Tibial artery (tissue), 4 donors: ENCODE measurements around the gene FARS2.

ENCODE experiments used
- DNase-seq, 2 donors: peaks; one replicate each; pipeline ENCODE4 v3.0.0-alpha.2; 2019
- H3K27ac ChIP-seq, 2 donors: fragments of 200-600 bp; sonication (generic) in 1 of 2; 1 replicate in 1 of 2; 2 replicates in 1 of 2; pipeline ENCODE4 v1.5.1; 2018 to 2019; ENCODE audit warnings: mild to moderate bottlenecking in 1 of 2
- H3K27me3 ChIP-seq, 2 donors: fragments of 200-600 bp; sonication (generic) in 1 of 2; one replicate each; pipeline versions ENCODE4 v1.5.1 to v1.6.0; 2016 to 2019
- H3K36me3 ChIP-seq, 3 donors: fragments of 200-600 bp; sonication (generic) in 2 of 3; one replicate each; pipeline ENCODE4 v1.5.1; 2016 to 2019; ENCODE audit warnings: mild to moderate bottlenecking in 2 of 3
- H3K4me1 ChIP-seq, 4 donors: fragments of 200-600 bp; sonication (generic) in 2 of 4; 1 replicate in 3 of 4; 2 replicates in 1 of 4; pipeline ENCODE4 v1.5.1; 2016 to 2019
- H3K4me3 ChIP-seq, 2 donors: fragments of 200-600 bp; sonication (generic) in 1 of 2; 1 replicate in 1 of 2; 2 replicates in 1 of 2; pipeline ENCODE4 v1.5.1; 2018 to 2019; ENCODE audit warnings: mild to moderate bottlenecking in 2 of 2
- H3K9me3 ChIP-seq, 3 donors: fragments of 200-600 bp; sonication (generic) in 1 of 3; one replicate each; pipeline ENCODE4 v1.5.1; 2016 to 2019
- CTCF ChIP-seq, 2 experiments: fragments of 200-600 bp in 1 of 2; fragments of 450-650 bp in 1 of 2; IDR thresholded peaks; one replicate each; pipeline ENCODE4 v1.5.1; 2017 to 2019; ENCODE audit warnings: antibody characterized with exemption in 2 of 2, mild to moderate bottlenecking in 1 of 2, moderate library complexity in 1 of 2
- intact Hi-C: fragments of 100-400 bp; cut with DNase I; formaldehyde crosslinking; loops from one replicate; pipeline ENCODE4 v1.15.0; 2023; ENCODE audit warnings: low total_unique reads

FARS2 gene

GRCh38 chr6:5676701-5677100, 415.4 kb downstream of the FARS2 start:
- H3K27me3 ChIP-seq, result no peaks in the 10 kb centered on the region
- intact Hi-C loops, result loop anchor here (10.0 kb wide), 1 partner anchor 328 kb away; the partner anchor contains the start of gene NRN1
- no peak overlapping the region for H3K27ac ChIP-seq
- H3K9me3 ChIP-seq, result no peaks in the 10 kb centered on the region
- no peak overlapping the region for H3K4me3 ChIP-seq
- no peaks in the 10 kb centered on the region for H3K36me3 ChIP-seq
- no peak for TF ChIP-seq CTCF (IDR thresholded peaks at IDR 0.05)
- DNase-seq, result no peak
- H3K4me1 ChIP-seq, result peaks cover 0 to 47% (median 14%) of the 10 kb centered on the region in 4 donors

DNA sequence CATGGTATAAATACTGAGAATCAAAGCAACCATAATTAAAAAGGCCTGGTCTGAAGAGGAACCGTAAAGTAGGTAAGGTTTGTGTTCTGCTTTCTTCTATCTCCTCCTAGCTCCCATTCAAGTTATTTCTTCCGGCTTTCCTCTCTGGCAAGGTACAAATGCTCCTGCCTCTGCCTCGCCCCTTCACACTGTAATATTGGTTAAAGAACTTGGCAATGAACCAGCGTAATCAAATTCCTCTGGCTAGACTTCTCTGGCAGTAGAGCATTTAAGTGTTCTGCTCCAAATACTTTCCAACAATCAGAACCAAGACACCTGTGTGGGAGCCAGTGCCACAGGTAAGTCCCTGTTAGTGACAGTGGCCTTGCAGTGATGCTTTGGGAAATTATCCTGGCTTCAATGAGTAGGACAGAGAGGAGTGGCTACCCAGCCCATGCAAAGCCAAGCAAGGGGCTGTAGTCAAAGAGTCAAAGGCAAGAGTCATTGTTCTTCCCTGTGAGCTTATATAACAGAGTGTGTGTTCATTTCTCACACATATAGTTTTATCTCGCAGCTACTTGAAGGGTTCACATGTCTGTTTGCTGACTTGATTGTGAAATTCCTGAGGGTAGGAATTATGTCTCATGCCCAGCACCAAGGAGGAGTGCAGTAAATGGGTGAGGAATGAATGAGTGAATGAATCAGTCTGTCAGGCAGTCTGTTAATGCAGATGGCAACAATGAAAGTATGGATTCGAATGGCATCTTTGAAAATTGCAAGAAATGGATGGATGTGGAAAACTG, 416.1 kb downstream of the FARS2 start:
- TF ChIP-seq CTCF (IDR thresholded peaks at IDR 0.05), result no peak
- peaks cover 0 to 40% (median 10%) of the 10 kb centered on the region in 4 donors for H3K4me1 ChIP-seq
- intact Hi-C loops, result loop anchor here (10.0 kb wide), 1 partner anchor 327 kb away; the partner anchor contains the start of gene NRN1
- no peak for DNase-seq
- no peak overlapping the region for H3K27ac ChIP-seq
- H3K9me3 ChIP-seq, result no peaks in the 10 kb centered on the region
- H3K4me3 ChIP-seq, result no peak overlapping the region
- no peaks in the 10 kb centered on the region for H3K27me3 ChIP-seq
- H3K36me3 ChIP-seq, result no peaks in the 10 kb centered on the region

GRCh38 chr6:5679270-5679669, 418.0 kb downstream of the FARS2 start:
- Histone ChIP-seq H3K4me1 (peaks cover 0 to 23% (median 2%) of the 10 kb centered on the region in 4 donors), H3K9me3 (no peaks in the 10 kb centered on the region), H3K36me3 (no peaks in the 10 kb centered on the region), H3K27ac (no peak overlapping the region), H3K4me3 (no peak overlapping the region), H3K27me3 (no peaks in the 10 kb centered on the region)
- TF ChIP-seq CTCF (IDR thresholded peaks at IDR 0.05), result no peak
- DNase-seq, result no peak
- intact Hi-C loops, result loop anchor here (10.0 kb wide), 1 partner anchor 326 kb away; the partner anchor contains the start of gene NRN1

GRCh38 chr6:5679691-5680090, 418.4 kb downstream of the FARS2 start:
- Histone ChIP-seq H3K27ac (no peak overlapping the region), H3K9me3 (no peaks in the 10 kb centered on the region)
- intact Hi-C loops, result loop anchor here (5.0 to 10.0 kb wide), 2 partner anchors 73 to 325 kb away; partner anchors contain the start of gene NRN1

DNA sequence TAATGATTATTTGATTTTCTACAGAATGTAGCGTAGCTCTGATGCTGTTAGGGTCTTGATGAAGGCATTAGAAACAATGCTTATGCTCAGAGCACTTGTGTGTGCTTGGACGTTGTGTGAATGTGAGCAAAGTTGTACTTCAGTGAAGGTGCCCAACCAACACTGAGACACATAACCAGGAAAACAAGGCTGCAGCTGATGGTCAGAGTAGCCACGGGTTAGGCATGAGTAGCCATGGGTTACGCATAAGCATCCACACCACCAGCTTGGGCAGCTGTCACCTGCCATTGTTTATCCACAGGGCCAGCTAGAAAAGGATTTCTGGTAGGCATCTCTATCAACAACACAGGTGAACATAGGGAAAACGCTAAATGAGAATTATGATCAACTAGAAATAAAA, 418.8 kb downstream of the FARS2 start:
- no peak overlapping the region for H3K4me3 ChIP-seq
- no peak for TF ChIP-seq CTCF (IDR thresholded peaks at IDR 0.05)
- intact Hi-C loops, result loop anchor here (5.0 kb wide), 1 partner anchor 72 kb away; no protein-coding TSS in a partner anchor
- no peaks in the 10 kb centered on the region for H3K9me3 ChIP-seq
- no peak overlapping the region for H3K27ac ChIP-seq
- H3K36me3 ChIP-seq, result no peaks in the 10 kb centered on the region
- H3K4me1 ChIP-seq, result peaks cover 0 to 15% (median 2%) of the 10 kb centered on the region in 4 donors
- no peaks in the 10 kb centered on the region for H3K27me3 ChIP-seq
- no peak for DNase-seq

More at GRCh38 chr6:5679691-5680090, 418.4 kb downstream of the FARS2 start:
- H3K27me3 ChIP-seq, result no peaks in the 10 kb centered on the region
- no peak for TF ChIP-seq CTCF (IDR thresholded peaks at IDR 0.05)
- no peaks in the 10 kb centered on the region for H3K36me3 ChIP-seq
- no peak overlapping the region for H3K4me3 ChIP-seq
- H3K4me1 ChIP-seq, result peaks cover 0 to 19% (median 2%) of the 10 kb centered on the region in 4 donors
- DNase-seq, result no peak
